Measurements from ENCODE around the gene MSH3. TPM values are rescaled to one million over a fixed set of nuclear protein-coding genes. Genes with fewer than 3 reads are reported as not detected.

Gene MSH3
- polyA plus RNA-seq, 1 donor (not counting 4 experiments of a cell fraction or from before 2014, with no cell fraction given) = 11.1 TPM

DNA sequence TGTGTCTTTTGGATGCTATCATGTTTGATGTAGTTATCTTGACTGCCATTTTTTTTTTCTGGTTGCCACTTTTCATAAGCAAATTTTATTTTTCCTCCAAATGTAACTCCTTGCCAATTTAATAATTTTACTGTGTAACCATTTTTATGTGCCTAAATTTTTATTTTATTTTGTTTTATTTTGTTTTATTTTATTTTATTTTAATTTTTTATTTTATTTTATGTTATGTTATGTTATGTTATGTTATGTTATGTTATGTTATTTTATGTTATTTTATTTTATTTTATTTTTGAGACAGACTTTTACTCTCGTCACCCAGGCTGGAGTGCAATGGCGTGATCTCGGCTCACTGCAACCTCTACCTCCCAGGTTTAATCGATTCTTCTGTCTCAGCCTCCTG is 108.1 kb downstream of the MSH3 start:
- Histone ChIP-seq H3K27me3 (ENCODE audit: control insufficient read depth, extremely low read depth, insufficient read depth, low read length) (no peaks in the 10 kb centered on the region), H3K4me1 (ENCODE audit: control insufficient read depth, extremely low read depth, insufficient read depth, low read length) (no peaks in the 10 kb centered on the region), H3K36me3 (ENCODE audit: control insufficient read depth in 2 of 2, extremely low read depth in 1 of 2, insufficient read depth in 2 of 2, low read length in 2 of 2) (no peaks in the 10 kb centered on the region), H3K4me2 (ENCODE audit: control insufficient read depth, extremely low read depth, insufficient read depth, low read depth, low read length) (no peak overlapping the region), H3K79me2 (ENCODE audit: control insufficient read depth, insufficient read depth, low read length) (no peaks in the 10 kb centered on the region), H3K9ac (ENCODE audit: control insufficient read depth, extremely low read depth, insufficient read depth, low read length) (no peak overlapping the region), H2AFZ (ENCODE audit: control insufficient read depth, low read length) (no peak overlapping the region), H3K9me1 (ENCODE audit: control insufficient read depth, extremely low read depth, insufficient read depth, low read length) (no peaks in the 10 kb centered on the region), H3K4me3 (ENCODE audit: control insufficient read depth in 2 of 3, extremely low read depth in 1 of 3, insufficient read depth in 2 of 3, low read depth in 1 of 3, low read length in 3 of 3) (no peak overlapping the region), H3K9me3 (ENCODE audit: control insufficient read depth, low read depth, low read length) (no peaks in the 10 kb centered on the region), H3K27ac (ENCODE audit: control insufficient read depth, insufficient read depth, low read length) (no peak overlapping the region), H4K20me1 (ENCODE audit: control insufficient read depth, extremely low read depth, insufficient read depth, low read length) (no peaks in the 10 kb centered on the region)
- FAIRE-seq (no peak), DNase-seq (ENCODE audit: low read depth, low spot score) (no peak)
- dilution Hi-C loops (cut with MboI; ENCODE audit: extremely low pct_ligation_motif_present, low sequenced_read_pairs) = no loop called here
- TF ChIP-seq EZH2 (IDR thresholded peaks at IDR 0.05; ENCODE audit: low read length) = no peak
- TF ChIP-seq CTCF (optimal IDR thresholded peaks at IDR 0.05 in 1 of 3, IDR thresholded peaks at IDR 0.05 in 1 of 3, conservative IDR thresholded peaks at IDR 0.05 in 1 of 3; ENCODE audit: extremely low read depth in 1 of 3, insufficient read depth in 2 of 3, low read length in 3 of 3) = no peak

DNA sequence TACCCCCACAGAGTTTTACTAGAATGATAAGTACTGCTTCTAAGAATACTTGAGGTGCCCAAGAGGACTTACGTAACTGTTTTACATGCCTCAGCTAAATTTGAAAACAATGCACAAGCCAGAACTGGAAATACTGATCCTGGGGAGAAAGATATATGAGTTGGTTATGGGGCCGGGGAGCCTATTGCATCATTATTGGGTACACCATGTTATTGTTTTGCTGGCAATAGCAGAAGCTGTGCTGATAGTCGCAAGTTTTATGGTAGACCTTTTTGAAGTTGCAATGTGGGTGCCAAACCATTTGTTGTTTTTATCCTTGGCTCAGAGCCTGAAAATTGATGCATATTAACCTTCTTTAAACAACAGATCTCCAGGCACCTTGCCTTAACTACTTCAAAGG is 108.8 kb downstream of the MSH3 start:
- H3K36me3 ChIP-seq (ENCODE audit: control insufficient read depth in 2 of 2, extremely low read depth in 1 of 2, insufficient read depth in 2 of 2, low read length in 2 of 2) = no peaks in the 10 kb centered on the region
- H3K79me2 ChIP-seq (ENCODE audit: control insufficient read depth, insufficient read depth, low read length) = no peaks in the 10 kb centered on the region
- no peaks in the 10 kb centered on the region for H3K9me1 ChIP-seq (ENCODE audit: control insufficient read depth, extremely low read depth, insufficient read depth, low read length)
- dilution Hi-C loops (cut with MboI; ENCODE audit: extremely low pct_ligation_motif_present, low sequenced_read_pairs) = no loop called here
- no peaks in the 10 kb centered on the region for H4K20me1 ChIP-seq (ENCODE audit: control insufficient read depth, extremely low read depth, insufficient read depth, low read length)
- H3K27ac ChIP-seq (ENCODE audit: control insufficient read depth, insufficient read depth, low read length) = no peak overlapping the region
- H3K4me1 ChIP-seq (ENCODE audit: control insufficient read depth, extremely low read depth, insufficient read depth, low read length) = no peaks in the 10 kb centered on the region
- H2AFZ ChIP-seq (ENCODE audit: control insufficient read depth, low read length) = no peak overlapping the region
- H3K4me3 ChIP-seq (ENCODE audit: control insufficient read depth in 2 of 3, extremely low read depth in 1 of 3, insufficient read depth in 2 of 3, low read depth in 1 of 3, low read length in 3 of 3) = no peak overlapping the region
- no peak for TF ChIP-seq EZH2 (IDR thresholded peaks at IDR 0.05; ENCODE audit: low read length)
- TF ChIP-seq CTCF (optimal IDR thresholded peaks at IDR 0.05 in 1 of 3, IDR thresholded peaks at IDR 0.05 in 1 of 3, conservative IDR thresholded peaks at IDR 0.05 in 1 of 3; ENCODE audit: extremely low read depth in 1 of 3, insufficient read depth in 2 of 3, low read length in 3 of 3) = no peak
- H3K27me3 ChIP-seq (ENCODE audit: control insufficient read depth, extremely low read depth, insufficient read depth, low read length) = no peaks in the 10 kb centered on the region
- DNase-seq (ENCODE audit: low read depth, low spot score) = no peak
- H3K9ac ChIP-seq (ENCODE audit: control insufficient read depth, extremely low read depth, insufficient read depth, low read length) = no peak overlapping the region
- no peak overlapping the region for H3K4me2 ChIP-seq (ENCODE audit: control insufficient read depth, extremely low read depth, insufficient read depth, low read depth, low read length)
- no peak for FAIRE-seq
- no peaks in the 10 kb centered on the region for H3K9me3 ChIP-seq (ENCODE audit: control insufficient read depth, low read depth, low read length)

Data from keratinocyte (primary cell).